SHP77 (cell line): ENCODE data around the gene USH2A.

ENCODE experiments used
- DNase-seq, 2 experiments: peaks; one replicate each; lab custom pipeline; 2025; lab: John Stamatoyannopoulos, UW

The USH2A gene

GRCh38 chr1:215704089-215704860 lies 719.0 kb downstream of the USH2A start:
- no peak for DNase-seq

- DNase-seq, result peak in 1 of 2 experiments; percentile 4
These were observed 741.0 kb downstream of the USH2A start for GRCh38 chr1:215682232-215682631.

GRCh38 chr1:215681041-215681440 lies 742.2 kb downstream of the USH2A start:
- DNase-seq, result no peak

- DNase-seq, result no peak
These were observed 744.0 kb downstream of the USH2A start for GRCh38 chr1:215679231-215679630.

- DNase-seq, result no peak
These were observed 746.1 kb downstream of the USH2A start for GRCh38 chr1:215677112-215677511.

GRCh38 chr1:215673943-215674342 lies 749.3 kb downstream of the USH2A start:
- no peak for DNase-seq

GRCh38 chr1:215672482-215672881 lies 750.8 kb downstream of the USH2A start:
- no peak for DNase-seq

- DNase-seq, result no peak
These were observed 753.3 kb downstream of the USH2A start for GRCh38 chr1:215669806-215670491.

GRCh38 chr1:215667761-215668160 lies 755.5 kb downstream of the USH2A start:
- DNase-seq, result no peak

GRCh38 chr1:215665215-215665614 lies 758.0 kb downstream of the USH2A start:
- DNase-seq, result no peak

- no peak for DNase-seq
These were observed 762.2 kb downstream of the USH2A start for GRCh38 chr1:215661033-215661432.

GRCh38 chr1:215660259-215660658 lies 763.0 kb downstream of the USH2A start:
- DNase-seq, result no peak

GRCh38 chr1:215657047-215657446 lies 766.2 kb downstream of the USH2A start:
- no peak for DNase-seq

- no peak for DNase-seq
These were observed 770.9 kb downstream of the USH2A start for GRCh38 chr1:215652371-215652770.

- no peak for DNase-seq
These were observed 771.4 kb downstream of the USH2A start for GRCh38 chr1:215651867-215652266.

- no peak for DNase-seq
These were observed 772.6 kb downstream of the USH2A start for GRCh38 chr1:215650446-215651149.

GRCh38 chr1:215648957-215649356 lies 774.3 kb downstream of the USH2A start:
- no peak for DNase-seq

GRCh38 chr1:215647738-215648137 lies 775.5 kb downstream of the USH2A start:
- no peak for DNase-seq

GRCh38 chr1:215645861-215646260 lies 777.4 kb downstream of the USH2A start:
- DNase-seq, result no peak

- no peak for DNase-seq
These were observed 778.1 kb downstream of the USH2A start for GRCh38 chr1:215645182-215645581.

- DNase-seq, result no peak
These were observed 779.5 kb downstream of the USH2A start for GRCh38 chr1:215643592-215644321.
